Stimulated activated CD4-positive, alpha-beta T cell treated with anti-CD3 and anti-CD28 coated beads, Interleukin-2, amount 100 ng/mL, for 4 hours (primary cell): ENCODE measurements around the gene KDF1.

ENCODE experiments used
- DNase-seq: peaks from one replicate; pipeline ENCODE4 v3.0.0-alpha.2; 2020; ENCODE audit warnings: low read depth

Gene KDF1, protein sequence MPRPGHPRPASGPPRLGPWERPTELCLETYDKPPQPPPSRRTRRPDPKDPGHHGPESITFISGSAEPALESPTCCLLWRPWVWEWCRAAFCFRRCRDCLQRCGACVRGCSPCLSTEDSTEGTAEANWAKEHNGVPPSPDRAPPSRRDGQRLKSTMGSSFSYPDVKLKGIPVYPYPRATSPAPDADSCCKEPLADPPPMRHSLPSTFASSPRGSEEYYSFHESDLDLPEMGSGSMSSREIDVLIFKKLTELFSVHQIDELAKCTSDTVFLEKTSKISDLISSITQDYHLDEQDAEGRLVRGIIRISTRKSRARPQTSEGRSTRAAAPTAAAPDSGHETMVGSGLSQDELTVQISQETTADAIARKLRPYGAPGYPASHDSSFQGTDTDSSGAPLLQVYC

DNA sequence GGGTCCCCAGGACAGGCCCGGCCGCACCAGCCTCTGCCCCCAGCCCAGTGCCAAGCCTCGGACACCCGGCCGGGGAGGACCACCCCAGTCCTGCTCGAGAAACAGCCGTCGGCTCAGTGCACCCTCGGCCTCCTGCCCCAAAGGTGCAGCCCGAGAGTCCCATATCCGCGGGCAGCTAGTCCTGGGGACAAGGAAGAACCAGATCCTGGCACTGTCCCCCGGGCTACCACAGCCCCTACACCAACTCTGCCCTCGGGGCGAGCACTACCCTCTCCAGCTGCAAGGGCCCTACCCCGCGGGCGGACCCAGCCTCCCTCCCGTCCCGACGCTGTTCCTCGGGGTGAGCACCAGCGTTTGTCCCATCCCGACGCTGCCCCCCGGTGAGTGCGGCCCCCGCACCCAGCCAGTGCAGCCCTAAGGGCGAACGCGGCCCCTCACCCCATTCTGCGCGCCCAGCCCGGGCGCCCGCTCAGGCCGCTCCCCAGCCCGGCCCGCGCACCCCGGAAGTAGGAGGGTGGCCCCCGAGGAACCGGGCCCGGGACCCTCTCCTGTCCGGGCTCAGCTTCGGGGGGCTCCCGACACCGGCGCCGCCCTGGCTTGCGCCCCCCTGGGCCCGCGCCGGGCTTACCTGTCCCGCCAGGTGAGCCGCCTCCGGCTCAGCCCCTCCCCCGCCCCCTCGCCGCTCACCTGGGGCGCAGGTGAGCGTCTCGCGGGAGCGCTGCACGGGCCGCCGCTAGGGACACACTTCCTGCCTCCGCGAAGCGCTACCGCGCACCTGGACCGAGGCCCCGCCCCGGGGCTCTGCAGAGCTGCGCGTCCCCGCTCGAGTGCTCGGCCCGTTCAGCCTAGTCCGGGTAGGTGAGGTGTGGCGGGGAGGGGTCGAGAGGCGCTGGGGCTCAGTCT lies at the start of gene KDF1:
Gene KDF1, minus strand, starts transcription at position 747 of the 903 bp plus-strand sequence. CDS start 8,088 bp downstream, outside the sequence.
- peak; percentile 35 for DNase-seq

DNA sequence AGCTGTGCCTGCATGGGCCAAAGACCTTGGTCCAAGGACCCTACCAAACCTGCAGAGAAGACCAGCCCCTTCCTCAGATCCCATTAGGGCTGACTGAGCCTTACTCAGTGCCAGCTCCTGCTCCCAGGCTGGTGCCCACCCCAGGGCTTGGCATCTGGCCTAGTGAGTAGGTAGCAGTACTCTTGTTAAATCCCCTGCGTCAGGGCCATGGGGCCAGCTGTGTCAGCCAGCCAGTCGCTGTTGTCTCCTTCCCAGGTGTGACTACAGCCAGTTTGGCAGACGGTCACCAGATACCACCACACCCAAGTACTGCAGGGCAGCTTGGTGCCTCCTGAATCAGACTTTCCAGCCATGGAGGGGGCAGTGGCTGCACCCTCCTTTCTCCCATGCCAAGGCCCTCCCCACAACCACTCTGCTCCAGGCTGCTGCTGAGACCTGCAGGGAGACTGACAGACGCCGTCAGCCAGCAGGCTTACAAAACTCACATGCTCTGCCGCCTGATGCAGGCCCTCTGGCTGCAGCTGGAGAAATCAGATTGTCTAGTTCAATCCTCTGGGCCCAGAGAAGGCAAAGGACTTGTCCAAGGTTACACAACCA lies 49.4 kb upstream of the KDF1 start:
- no peak for DNase-seq

DNA sequence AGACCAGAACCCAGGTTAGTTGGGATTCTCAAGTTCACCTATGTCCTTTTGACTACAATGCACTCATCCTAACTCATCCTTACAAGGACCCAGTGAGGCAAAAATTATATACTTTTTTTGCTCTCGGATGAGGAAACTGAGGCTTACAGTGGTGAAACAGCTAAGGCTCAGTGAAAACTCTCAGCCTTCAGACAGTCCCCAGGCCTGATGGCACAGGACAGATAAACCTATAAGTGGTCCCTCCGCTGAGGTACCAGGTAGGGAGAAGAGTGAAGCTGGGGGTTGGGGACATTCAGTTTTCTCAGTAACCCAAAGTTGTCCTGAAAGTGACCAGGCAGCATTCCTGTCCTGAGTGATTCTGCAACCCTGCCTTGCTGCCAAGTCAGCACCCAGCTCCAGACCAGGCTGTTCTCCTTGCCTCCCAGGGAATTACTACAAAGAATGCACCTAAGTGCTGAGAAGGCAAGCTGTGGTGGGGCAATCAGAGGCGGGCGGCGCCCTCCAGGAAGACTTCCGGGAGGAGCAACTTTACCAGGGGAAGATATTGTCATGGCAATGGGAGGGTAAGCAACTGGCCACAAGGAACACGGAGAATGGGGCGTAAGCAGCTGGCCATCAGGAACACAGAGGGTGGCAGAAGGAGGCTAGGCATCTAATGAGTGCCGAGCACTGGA lies 47.8 kb upstream of the KDF1 start:
- DNase-seq = no peak

DNA sequence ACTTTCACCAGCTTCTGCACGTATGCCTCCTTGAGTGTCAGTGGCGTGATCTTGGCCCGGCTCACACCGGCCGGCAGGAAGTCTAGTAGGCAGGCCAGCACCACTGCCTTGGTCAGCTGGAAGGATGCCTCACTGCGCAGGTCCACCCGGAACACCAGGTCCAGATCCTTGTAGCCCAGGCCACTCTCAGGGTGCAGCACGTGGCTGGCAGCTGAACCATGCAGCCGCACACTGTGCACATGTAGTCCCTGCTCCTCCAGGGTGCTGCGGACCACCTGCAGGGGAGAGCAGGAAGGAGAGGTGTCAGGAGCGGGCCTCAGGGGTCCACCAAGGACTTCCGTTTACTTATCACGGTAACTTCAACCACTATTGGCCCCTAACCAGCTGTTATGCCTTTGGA lies 46.4 kb upstream of the KDF1 start:
- no peak for DNase-seq

DNA sequence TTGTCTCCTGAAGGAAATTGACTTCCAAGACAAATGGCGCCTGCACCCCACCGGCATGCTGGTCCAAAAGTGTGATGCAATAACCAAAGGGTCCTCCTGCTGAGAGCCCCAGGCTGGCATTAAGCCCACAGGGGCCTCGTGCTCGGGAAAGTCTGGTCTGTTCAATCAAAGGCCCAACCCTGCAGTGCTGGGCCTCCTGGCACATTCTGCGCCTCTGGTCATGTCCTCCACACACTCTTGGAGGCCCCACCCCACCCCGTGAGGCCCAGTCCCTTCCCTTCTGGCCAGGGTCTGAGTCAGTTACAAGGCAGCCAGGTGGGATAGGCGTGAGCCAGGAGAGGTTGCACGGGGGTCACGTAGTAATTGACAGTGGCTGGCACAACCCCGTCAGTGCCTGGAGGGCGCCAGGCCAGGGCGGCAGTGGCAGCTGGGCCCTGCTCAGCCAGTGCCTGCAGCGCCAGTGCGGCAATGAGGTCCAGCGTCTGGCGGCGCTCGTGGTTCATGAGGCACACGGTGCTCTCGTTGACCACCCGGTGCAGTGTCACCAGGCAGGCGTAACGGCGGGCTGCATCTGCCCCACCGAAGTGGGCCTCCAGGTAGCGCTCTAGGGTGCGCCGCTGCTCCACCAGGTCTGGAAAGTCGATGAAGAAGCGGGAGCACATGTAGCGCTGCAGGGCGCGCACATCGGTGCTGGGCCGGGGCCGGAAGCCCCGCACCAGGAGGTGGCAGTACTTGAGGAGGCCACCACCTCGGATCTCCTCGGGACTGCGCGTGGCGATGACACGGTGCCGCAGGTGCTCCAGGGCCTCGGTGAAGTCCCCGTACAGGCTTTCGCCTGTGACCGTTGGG lies 45.6 kb upstream of the KDF1 start:
- no peak for DNase-seq

DNA sequence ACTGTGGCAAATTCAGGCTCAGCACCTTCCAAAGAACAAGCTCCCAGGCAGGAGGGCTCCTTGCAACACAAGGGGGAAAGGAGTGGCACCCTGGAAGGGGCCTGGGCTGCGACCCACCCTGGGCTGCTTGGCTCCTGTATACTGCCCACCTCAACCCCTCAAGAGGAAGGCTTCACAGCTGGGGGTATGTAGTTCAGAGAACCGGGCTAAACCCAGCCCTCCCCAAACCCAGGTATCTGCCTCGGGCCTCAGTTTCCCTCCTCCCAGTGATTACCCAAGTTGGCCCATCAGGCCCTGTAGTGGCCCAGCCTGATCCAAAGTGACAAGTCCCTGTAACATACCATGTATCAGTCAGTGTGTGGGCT lies 44.9 kb upstream of the KDF1 start:
- no peak for DNase-seq

DNA sequence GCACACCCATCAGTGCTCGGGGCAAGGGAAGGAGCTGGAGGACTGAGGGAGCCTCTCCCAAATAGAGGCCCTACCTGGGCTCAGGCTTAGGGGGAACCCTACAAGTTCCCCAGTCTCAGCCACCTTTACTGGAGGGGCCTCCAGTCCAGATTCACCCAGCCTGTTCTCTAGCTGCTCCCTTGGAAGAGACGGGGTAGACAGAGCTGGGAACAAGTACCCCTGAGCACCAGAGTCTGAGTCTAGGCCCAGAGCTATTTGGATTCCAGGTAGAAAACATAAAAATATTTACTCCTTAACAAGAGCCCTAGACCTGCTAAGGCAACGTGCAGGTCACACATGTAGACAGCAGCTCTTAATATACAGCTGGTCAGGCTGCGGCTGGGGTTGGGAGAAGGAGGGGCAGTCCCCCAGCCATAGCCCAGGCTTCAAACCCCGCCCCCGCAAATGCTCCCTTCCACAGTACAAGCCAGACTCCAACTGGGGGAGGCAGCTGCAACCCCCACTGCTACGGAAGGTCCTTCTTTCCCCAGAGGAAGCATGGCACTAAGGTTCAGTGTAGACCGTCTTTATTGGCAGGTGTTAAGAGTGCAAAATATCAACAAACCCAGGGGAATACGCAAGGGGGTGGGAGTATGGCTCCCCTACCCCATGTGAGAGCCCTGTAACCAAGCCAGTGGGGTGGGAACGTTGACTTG lies 44.4 kb upstream of the KDF1 start:
- DNase-seq = no peak

DNA sequence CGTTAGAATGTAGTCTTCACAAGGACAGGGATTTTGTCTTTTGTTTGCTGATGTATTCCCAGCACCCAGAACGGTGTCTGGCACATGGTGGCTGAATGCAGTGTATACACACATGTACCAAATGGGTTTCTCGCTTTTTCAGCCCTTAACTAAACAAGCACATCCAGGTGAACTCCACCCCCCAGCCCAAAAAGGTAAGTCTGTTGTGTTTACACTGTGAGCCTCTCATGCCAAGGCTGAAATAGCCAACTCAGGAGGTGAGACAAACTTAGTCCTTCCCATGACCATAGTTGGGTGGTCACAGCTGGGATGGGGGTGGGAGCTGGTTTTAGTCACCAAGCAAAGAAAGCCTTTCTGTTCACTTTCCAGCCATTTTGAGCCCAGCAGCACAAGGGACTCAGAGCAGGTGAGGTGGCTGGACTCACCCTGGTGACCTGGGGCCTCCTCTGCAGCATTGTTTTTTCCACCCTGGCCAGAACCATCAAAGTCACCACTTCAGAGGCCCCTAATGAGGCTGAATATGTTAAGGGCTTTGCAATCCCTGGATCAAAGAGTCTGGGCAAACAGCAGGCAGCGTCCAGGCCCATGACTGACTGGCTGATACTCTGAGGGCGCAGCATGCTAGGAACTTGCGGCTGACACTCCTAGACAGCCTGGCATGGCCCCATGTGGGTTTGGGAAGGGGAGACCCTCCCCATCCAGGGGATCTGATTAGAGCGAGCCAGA lies 43.6 kb upstream of the KDF1 start:
- no peak for DNase-seq

DNA sequence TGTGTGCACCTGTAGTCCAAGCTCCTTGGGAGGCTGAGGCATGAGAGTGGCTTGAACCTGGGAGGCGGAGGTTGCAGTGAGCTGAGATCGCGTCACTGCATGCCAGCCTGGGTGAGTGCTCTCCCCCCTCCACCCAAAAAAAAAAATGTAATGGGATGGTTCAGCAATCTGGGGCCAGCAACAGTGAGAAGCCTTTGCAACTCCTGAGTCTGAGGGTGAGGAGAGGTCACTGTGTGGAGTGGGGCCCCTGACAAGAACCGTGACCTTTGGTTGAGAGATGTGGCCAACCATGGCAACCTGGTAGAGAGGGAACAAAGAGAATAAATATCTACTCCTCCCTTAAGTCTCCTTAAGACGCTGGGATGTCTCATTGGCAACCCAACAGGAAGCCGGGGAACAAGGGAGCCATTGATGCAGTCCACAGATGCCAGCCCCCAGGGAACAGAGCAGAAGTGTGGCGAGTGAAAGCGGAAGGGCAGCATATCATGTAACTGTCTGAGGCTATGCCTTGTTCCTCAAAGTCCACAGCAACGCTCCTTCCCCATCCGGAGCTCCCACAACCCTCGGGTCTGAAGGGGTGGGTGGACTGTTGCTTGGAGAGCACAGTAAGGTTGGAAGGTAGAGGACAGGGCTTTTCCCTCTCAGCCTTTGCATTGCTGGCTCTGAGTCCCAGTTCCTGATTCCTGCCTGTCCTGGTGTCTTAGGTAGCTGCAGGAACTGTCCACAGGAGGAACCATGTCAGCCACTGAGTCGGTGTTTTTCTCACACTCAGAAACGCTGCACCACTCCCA lies 41.5 kb upstream of the KDF1 start:
- no peak for DNase-seq

DNA sequence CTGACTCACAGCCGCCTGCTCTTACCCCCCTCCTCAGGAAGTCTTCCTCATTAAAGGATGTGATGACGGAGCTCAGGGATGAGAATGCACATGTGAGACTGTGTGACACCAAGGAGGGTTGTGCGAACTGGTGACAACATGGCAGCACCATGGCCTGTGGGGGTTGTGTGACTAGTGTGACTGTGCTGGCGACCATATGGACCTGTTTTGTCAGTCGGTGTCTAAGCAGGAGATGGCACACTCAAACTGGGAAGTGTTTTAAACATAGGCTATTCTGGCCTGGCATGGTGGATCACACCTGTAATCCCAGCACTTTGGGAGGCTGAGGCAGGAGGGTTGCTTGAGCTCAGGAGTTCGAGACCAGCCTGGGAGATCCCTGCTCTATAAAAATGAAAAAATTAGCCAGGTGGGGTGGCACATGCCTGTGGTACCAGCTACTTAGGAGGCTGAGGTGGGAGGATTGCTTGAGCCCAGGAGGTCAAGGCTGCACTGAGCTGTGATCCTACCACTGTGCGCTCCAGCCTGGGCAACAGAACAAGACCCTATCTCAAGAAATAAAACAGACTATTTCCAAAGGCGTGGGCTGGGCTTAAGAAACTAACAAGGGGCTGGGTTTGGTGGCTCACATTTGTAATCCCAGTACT lies 40.7 kb upstream of the KDF1 start:
- no peak for DNase-seq

DNA sequence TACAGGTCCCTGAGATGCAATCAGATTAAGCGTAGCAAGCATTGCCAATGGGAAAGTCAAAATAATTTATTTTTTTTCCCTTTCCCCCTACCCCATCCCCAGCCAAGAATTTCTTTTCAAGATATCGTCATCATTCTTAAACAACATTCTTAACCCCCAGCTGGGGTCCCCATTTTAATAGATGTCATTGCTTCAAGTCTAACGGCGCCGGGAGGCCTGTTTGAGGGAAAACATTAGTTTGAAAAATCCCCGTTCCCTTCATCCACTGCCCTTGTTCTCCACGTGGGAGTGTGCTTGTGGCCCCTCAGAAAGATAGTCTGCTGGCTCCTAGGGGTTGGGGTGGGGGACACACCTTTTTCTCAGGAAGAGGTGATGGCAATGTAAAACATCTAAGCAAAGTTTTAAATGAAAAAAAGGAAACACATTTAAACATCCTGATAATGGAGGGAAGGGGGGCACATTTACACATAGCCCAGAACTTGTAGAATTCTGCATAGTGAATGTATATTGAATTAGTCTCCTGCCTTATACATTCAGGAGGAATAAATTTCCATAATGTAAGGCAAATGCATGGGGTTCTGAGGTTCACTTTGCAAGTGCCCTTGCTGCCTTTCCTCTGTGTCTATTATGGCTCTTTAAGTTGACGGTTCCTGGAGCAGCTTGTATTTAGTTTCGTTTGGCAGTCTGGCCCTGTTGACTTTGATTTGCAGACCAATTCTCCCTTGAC lies 40.0 kb upstream of the KDF1 start:
- no peak for DNase-seq

DNA sequence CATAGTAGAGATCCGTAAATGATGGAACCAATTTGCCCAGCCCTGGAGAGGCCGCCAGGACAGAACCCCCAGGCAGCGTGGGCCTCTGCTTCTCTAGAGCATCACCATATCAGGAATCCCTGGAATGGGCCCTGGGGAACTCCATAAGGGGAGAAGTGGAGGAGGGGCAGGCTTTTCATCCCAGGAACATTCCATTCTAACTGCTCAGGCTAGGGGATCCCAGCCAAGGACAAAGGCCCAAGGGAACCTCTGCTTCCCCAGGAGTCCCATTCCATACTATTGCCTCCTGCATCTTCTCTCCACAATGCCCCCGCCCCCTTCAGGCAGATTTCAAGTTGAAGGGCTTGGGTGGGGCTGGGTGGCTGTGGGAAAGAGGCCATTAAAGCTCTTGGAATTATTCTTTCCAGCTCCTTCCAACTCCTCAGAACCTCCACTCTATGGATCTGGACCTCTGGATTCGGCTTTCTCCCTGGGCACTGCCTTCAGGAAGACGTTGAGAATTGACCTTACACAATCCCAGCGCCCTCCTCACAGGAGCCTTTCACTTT lies 39.2 kb upstream of the KDF1 start:
- DNase-seq = no peak

DNA sequence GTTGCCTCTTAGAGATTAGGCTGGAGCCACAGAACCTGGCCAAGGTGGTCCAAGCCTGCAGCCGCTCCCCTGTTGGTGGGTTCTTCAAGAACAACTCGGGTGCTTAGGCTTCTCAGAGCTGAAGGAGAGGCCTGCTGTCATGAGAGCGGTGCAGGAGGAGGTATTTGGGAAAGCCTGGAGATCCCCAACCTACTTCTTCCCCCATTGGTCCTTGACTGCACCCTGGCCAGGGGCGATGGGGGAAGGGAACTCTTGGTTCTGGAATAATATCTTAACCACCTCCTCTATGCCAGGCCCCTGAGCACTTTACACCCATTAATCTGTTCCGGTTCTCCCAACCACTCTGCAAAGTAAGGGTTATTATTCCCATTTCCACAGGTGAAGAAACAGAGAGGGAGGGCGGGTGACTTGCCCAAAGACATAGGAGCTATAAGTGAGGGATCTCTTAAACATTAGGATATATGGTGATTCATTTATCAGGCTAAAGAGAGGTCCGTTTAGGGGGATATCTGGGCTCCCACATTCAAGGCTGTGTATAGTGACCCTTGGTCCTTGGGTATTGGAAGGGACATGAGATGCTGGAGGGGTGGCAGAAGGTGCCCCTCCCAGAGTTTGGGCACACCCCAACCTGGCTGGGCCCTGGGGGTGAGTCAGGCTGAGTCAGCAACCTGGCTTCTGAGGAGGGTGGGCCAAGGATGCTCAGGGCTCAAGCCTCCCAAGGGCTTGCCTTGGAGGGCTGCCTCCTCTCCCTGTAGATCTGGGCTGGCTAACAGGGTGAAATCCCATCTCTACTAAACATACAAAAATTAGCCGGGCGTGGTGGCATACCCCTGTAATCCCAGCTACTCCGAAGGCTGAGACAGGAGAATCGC lies 38.4 kb upstream of the KDF1 start:
- no peak for DNase-seq

DNA sequence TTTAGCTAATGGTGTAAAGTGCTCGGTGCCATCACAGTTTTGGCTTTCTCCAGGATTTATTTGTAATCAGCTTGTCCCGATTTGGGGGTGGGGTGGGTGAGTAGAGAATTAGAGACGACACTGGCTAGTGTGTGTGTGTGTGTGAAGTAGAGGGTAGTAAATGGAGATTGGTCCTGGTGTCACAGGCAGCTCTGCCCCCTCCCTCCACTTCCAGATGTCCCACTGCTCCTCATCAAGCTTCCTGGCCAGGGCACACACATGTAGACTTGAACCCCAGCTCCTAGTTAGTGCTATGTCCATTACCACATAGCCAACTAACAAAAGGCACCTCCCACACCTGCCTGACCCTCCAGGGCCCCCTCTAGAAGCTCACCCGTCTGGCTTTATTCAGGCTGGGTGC lies 36.4 kb upstream of the KDF1 start:
- no peak for DNase-seq

DNA sequence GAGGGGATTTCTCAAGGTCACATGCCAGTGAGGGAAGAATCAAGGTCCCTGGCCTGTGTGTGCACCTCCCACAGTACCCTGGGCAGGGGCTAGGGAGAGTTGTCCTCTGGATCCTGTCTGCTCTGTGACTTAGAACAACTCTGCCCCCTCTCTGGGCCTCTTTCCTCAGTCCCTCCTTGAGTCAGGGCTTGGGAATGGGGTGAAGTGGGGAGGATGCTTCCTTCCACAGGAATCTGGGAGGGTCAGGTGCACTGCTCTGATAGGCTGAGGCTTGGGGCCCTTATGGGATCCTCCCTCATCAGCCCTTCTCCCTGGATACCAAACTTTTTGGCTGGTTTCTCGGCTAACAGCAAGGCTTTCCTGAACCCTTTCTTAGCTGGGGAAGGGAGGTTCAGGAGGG lies 35.8 kb upstream of the KDF1 start:
- no peak for DNase-seq

DNA sequence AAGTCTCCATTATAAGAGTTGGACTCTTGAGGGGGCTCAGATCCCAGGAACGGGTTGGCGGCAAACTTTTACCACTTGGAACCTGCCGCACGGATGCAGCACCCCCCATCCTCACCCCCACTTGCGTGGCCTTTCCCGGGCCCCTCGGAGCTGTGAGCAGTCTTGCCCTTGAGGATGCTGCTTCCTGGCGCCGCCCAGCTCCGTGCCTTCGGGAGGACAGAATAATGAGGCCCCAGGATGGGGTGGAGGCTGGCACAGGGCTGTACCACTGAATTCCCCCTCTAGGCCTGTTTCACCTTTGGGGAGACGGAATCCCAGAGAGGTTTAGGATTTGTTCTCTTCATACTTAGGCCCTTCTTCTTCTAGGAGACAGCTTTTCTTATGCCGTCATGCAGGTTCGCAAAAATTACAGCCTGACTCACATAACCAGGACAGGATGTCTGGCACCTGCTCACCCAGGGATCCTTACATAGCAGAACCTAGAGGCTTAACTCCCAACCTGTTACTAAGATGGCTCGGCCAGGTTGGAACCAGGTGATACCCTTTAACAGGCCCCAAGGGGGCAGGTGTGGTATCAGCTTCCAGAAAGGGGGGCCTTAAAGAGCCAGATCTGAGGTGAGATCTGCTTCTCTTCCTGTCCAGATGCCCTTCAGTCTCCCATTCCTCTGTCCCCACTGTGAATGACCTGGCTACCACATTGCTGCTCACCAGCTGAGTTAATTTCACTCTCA lies 34.7 kb upstream of the KDF1 start:
- DNase-seq = no peak
